HG02870 (cell line): Measurements from ENCODE around the gene PRPF40B.
A peak's percentile ranks its signal among the peaks of the same experiment; 100 is the strongest.

Source experiments
- ATAC-seq: cut with Tn5 transposase; IDR thresholded peaks from one replicate; pipeline ENCODE4 v1.9.1; 2021; ENCODE audit warnings: mild to moderate bottlenecking, moderate library complexity; ENCODE audit not compliant: unreplicated experiment

The PRPF40B gene

GRCh38 chr12:49635036-49635435 lies 11.7 kb downstream of the PRPF40B start:
- ATAC-seq: no peak

- ATAC-seq: no peak
Observed at GRCh38 chr12:49635656-49636055, 12.3 kb downstream of the PRPF40B start.

GRCh38 chr12:49636574-49636973 lies 13.2 kb downstream of the PRPF40B start:
- no peak for ATAC-seq

GRCh38 chr12:49636979-49637755 lies 13.8 kb downstream of the PRPF40B start:
- ATAC-seq: peak; percentile 60

GRCh38 chr12:49641748-49642369 lies 18.5 kb downstream of the PRPF40B start:
- ATAC-seq: no peak

- ATAC-seq: no peak
Observed at GRCh38 chr12:49642370-49642802, 19.0 kb downstream of the PRPF40B start.

GRCh38 chr12:49643135-49643534 lies 19.8 kb downstream of the PRPF40B start:
- ATAC-seq: no peak

GRCh38 chr12:49643961-49644619 lies 20.7 kb downstream of the PRPF40B start:
- no peak for ATAC-seq

- ATAC-seq: no peak
Observed at GRCh38 chr12:49644620-49644994, 21.2 kb downstream of the PRPF40B start.

- ATAC-seq: no peak
Observed at GRCh38 chr12:49645146-49646039, 22.0 kb downstream of the PRPF40B start.

GRCh38 chr12:49646331-49646830 lies 23.0 kb downstream of the PRPF40B start:
- no peak for ATAC-seq

GRCh38 chr12:49646871-49647654 lies 23.7 kb downstream of the PRPF40B start:
- no peak for ATAC-seq

- ATAC-seq: no peak
Observed at GRCh38 chr12:49647827-49648711, 24.7 kb downstream of the PRPF40B start.

GRCh38 chr12:49648712-49649003 lies 25.3 kb downstream of the PRPF40B start:
- no peak for ATAC-seq

GRCh38 chr12:49649445-49649844 lies 26.1 kb downstream of the PRPF40B start:
- no peak for ATAC-seq

- no peak for ATAC-seq
Observed at GRCh38 chr12:49649892-49650291, 26.5 kb downstream of the PRPF40B start.

- ATAC-seq: no peak
Observed at GRCh38 chr12:49651855-49652254, 28.5 kb downstream of the PRPF40B start.

- no peak for ATAC-seq
Observed at GRCh38 chr12:49652921-49653520, 29.7 kb downstream of the PRPF40B start.

- no peak for ATAC-seq
Observed at GRCh38 chr12:49654715-49655114, 31.4 kb downstream of the PRPF40B start.
